ENCODE measurements around the gene PA2G4.
"Not testable (repeated sequence)": the region's sequence is repeated elsewhere in the genome, so short reads cannot be mapped to it uniquely, and the experiment has no call there.

Gene PA2G4

GRCh38 chr12:56101045-56101444, 3.3 kb upstream of the PA2G4 start:
- DNase-seq, result no peak

GRCh38 chr12:56102683-56103065, 1.7 kb upstream of the PA2G4 start:
- DNase-seq, result no peak

GRCh38 chr12:56103066-56103711, 1.2 kb upstream of the PA2G4 start:
- DNase-seq, result no peak

- DNase-seq, result no peak
Observed at GRCh38 chr12:56103823-56104108, 593 bp upstream of the PA2G4 start.

GRCh38 chr12:56104815-56105608, 653 bp downstream of the PA2G4 start:
- DNase-seq, result no peak

GRCh38 chr12:56105609-56105902, 1.2 kb downstream of the PA2G4 start:
- no peak for DNase-seq

GRCh38 chr12:56107242-56107641, 2.9 kb downstream of the PA2G4 start:
- DNase-seq, result no peak

GRCh38 chr12:56110571-56110970, 6.2 kb downstream of the PA2G4 start:
- DNase-seq, result no peak

GRCh38 chr12:56114084-56114483, 9.7 kb downstream of the PA2G4 start:
- no peak for DNase-seq

- no peak for DNase-seq
Observed at GRCh38 chr12:56115329-56115728, 11.0 kb downstream of the PA2G4 start.

GRCh38 chr12:56116267-56117081, 12.1 kb downstream of the PA2G4 start, which contains the start of gene RPL41:
Gene RPL41 (plus strand): TSS chr12:56116633.
- peak; percentile 88 to 99 for DNase-seq

- DNase-seq, result not testable (repeated sequence)
Observed at GRCh38 chr12:56117082-56117706, 12.8 kb downstream of the PA2G4 start.

GRCh38 chr12:56117778-56118687, 13.7 kb downstream of the PA2G4 start, which contains the start of gene ZC3H10:
Gene ZC3H10 (plus strand): TSS chr12:56118266. CDS start chr12:56120563, 2,297 bp downstream.
- DNase-seq, result peak; percentile 97

GRCh38 chr12:56118688-56119357, 14.5 kb downstream of the PA2G4 start:
- DNase-seq, result peak in 1 of 2 donors; percentile 27

- peak; percentile 78 to 86 for DNase-seq
Observed at GRCh38 chr12:56119361-56119796, 15.0 kb downstream of the PA2G4 start.

GRCh38 chr12:56120158-56120846, 15.9 kb downstream of the PA2G4 start:
- DNase-seq, result no peak

GRCh38 chr12:56121204-56121870, 17.0 kb downstream of the PA2G4 start:
- DNase-seq, result no peak

- DNase-seq, result no peak
Observed at GRCh38 chr12:56122637-56123036, 18.3 kb downstream of the PA2G4 start.

- DNase-seq, result no peak
Observed at GRCh38 chr12:56124133-56124532, 19.8 kb downstream of the PA2G4 start.

GRCh38 chr12:56126732-56127239, 22.4 kb downstream of the PA2G4 start:
- peak; percentile 48 to 55 for DNase-seq
